HFFc6 (cell line): ENCODE data around the gene ASS1. TPM values are rescaled to one million over a fixed set of nuclear protein-coding genes. Genes with fewer than 3 reads are reported as not detected.
A peak's percentile ranks its signal among the peaks of the same experiment; 100 is the strongest.

Source experiments
- DNase-seq: peaks from one replicate; pipeline ENCODE4 v3.0.0-alpha.2; 2018
- H3K27ac Mint-ChIP-seq: 2 replicates; pipeline ENCODE4 v1.8.0; 2020; ENCODE audit warnings: mild to moderate bottlenecking, mixed read lengths
- H3K27me3 Mint-ChIP-seq: 2 replicates; pipeline ENCODE4 v1.8.0; 2021; ENCODE audit warnings: mild to moderate bottlenecking, moderate library complexity, mixed read lengths; ENCODE audit not compliant: insufficient read depth
- H3K36me3 Mint-ChIP-seq: 2 replicates; pipeline ENCODE4 v1.8.0; 2021; ENCODE audit warnings: low read depth, mixed read lengths
- H3K4me1 Mint-ChIP-seq: 2 replicates; pipeline ENCODE4 v1.8.0; 2020; ENCODE audit warnings: low read depth, mixed read lengths
- H3K4me3 Mint-ChIP-seq: 2 replicates; pipeline ENCODE4 v1.8.0; 2020; ENCODE audit warnings: mild to moderate bottlenecking, moderate library complexity, mixed read lengths
- H3K9me3 Mint-ChIP-seq: 2 replicates; pipeline ENCODE4 v1.8.0; 2020; ENCODE audit warnings: mild to moderate bottlenecking, mixed read lengths
- CTCF ChIP-seq: fragments of 200-600 bp; sonication (generic); IDR thresholded peaks from 2 replicates; pipeline ENCODE4 v1.5.0; 2021; ENCODE audit warnings: antibody characterized with exemption, mild to moderate bottlenecking
- total RNA-seq, 6 experiments: library from RNA; stranded (reverse); fragmentation: NEBNext Ultra II Directional; extraction: Animal tissue kit (Norgen Biotek cat#: 25700); gene quantifications; 2 replicates in 1 of 6; 3 replicates in 5 of 6; pipeline ENCODE4 v1.2.3, GENCODE V29; 2021

Gene ASS1
- total RNA-seq, 6 experiments from 2014 or later = 48.6 to 103 (median 53.7) TPM

- Mint-ChIP-seq H3K4me1 (peaks cover 13% of the 10 kb centered on the region), H3K36me3 (no peaks in the 10 kb centered on the region), H3K27me3 (peaks cover 13% of the 10 kb centered on the region), H3K27ac (no peak overlapping the region; the same call in 1 of the 2 replicates), H3K9me3 (peaks cover 4% of the 10 kb centered on the region; the same call in 1 of the 2 replicates), H3K4me3 (no peak overlapping the region)
- TF ChIP-seq CTCF = no peak
- no peak for DNase-seq
Measured at GRCh38 chr9:130421154-130421801, 23.5 kb upstream of the ASS1 start.

- Mint-ChIP-seq H3K9me3 (peaks cover 4% of the 10 kb centered on the region; the same call in 1 of the 2 replicates), H3K4me1 (peaks cover 17% of the 10 kb centered on the region), H3K27me3 (peaks cover 13% of the 10 kb centered on the region), H3K27ac (no peak overlapping the region; the same call in 1 of the 2 replicates), H3K4me3 (no peak overlapping the region), H3K36me3 (no peaks in the 10 kb centered on the region)
- peak; percentile 26 for DNase-seq
- TF ChIP-seq CTCF = no peak
Measured at GRCh38 chr9:130421802-130422276, 22.9 kb upstream of the ASS1 start.

GRCh38 chr9:130422546-130422945 lies 22.2 kb upstream of the ASS1 start:
- Mint-ChIP-seq H3K4me3 (no peak overlapping the region), H3K27me3 (peaks cover 13% of the 10 kb centered on the region), H3K27ac (no peak overlapping the region), H3K9me3 (peaks cover 4% of the 10 kb centered on the region; the same call in 1 of the 2 replicates), H3K36me3 (no peaks in the 10 kb centered on the region), H3K4me1 (peaks cover 21% of the 10 kb centered on the region)
- TF ChIP-seq CTCF = no peak
- DNase-seq = no peak

- Mint-ChIP-seq H3K9me3 (peaks cover 4% of the 10 kb centered on the region; the same call in 1 of the 2 replicates), H3K36me3 (no peaks in the 10 kb centered on the region), H3K4me3 (no peak overlapping the region), H3K27ac (no peak overlapping the region), H3K27me3 (peaks cover 7% of the 10 kb centered on the region; the same call in 1 of the 2 replicates), H3K4me1 (peaks cover 21% of the 10 kb centered on the region)
- DNase-seq = no peak
- no peak for TF ChIP-seq CTCF
Measured at GRCh38 chr9:130423272-130423671, 21.5 kb upstream of the ASS1 start.

GRCh38 chr9:130424595-130425454 lies 19.9 kb upstream of the ASS1 start:
- no peak for TF ChIP-seq CTCF
- peaks cover 21% of the 10 kb centered on the region for H3K4me1 Mint-ChIP-seq
- no peak for DNase-seq
- no peaks in the 10 kb centered on the region for H3K9me3 Mint-ChIP-seq
- no peaks in the 10 kb centered on the region for H3K36me3 Mint-ChIP-seq
- no peak overlapping the region for H3K4me3 Mint-ChIP-seq
- no peak overlapping the region for H3K27ac Mint-ChIP-seq
- H3K27me3 Mint-ChIP-seq = peaks cover 7% of the 10 kb centered on the region; the same call in 1 of the 2 replicates
